GM23338 (cell line): ENCODE measurements around the gene KICS2. TPM values are rescaled to one million over a fixed set of nuclear protein-coding genes. Genes with fewer than 3 reads are reported as not detected.

ENCODE experiments used
- polyA plus RNA-seq: library from polyadenylated mRNA; unstranded; fragments of >200 nt; fragmentation: Nextera tagmentation; extraction: Ambion mirVana; gene quantifications from 2 replicates; pipeline ENCODE4 v1.2.1, GENCODE V29; 2016
- small RNA-seq: library from RNA; depleted of rRNA; stranded (forward); fragments of <200 nt; gene quantifications from one replicate; pipeline ENCODE3, GENCODE V24; 2014; ENCODE audit warnings: low replicate concordance
- total RNA-seq: library from RNA; depleted of rRNA; stranded (reverse); fragments of >200 nt; shearing (Covaris generic); gene quantifications from 2 replicates; pipeline ENCODE4 v1.2.3, GENCODE V29; 2014; rRNA removed

Gene KICS2
- total and polyA plus RNA-seq, 2 experiments from 2014 or later: 7.6 to 10.5 TPM

Small RNAs within 50 kb of the gene (small RNA-seq; reads per million reads assigned to genes)
- not detected for gene RNU5A-7P
- not detected for gene RNU6-1009P

Other genes with a start within 250 kb of the KICS2 start
- 4.6 and 9.3 TPM in 2 replicates for gene C12orf56, start 168.5 kb upstream of the KICS2 start, total RNA-seq
- gene C12orf56, start 168.5 kb upstream of the KICS2 start, polyA plus RNA-seq: 6.4 and 8.1 TPM in 2 replicates
- gene XPOT, start 182.1 kb upstream of the KICS2 start, total RNA-seq: 139 and 145 TPM in 2 replicates
- 53.6 and 58.7 TPM in 2 replicates for gene XPOT, start 182.1 kb upstream of the KICS2 start, polyA plus RNA-seq
- gene TBK1, start 229.8 kb upstream of the KICS2 start, total RNA-seq: 26.3 and 29.9 TPM in 2 replicates
- 15.8 and 21.7 TPM in 2 replicates for gene TBK1, start 229.8 kb upstream of the KICS2 start, polyA plus RNA-seq